Psoas muscle (tissue), 8 donors: ENCODE measurements around the gene HEG1. TPM values are rescaled to one million over a fixed set of nuclear protein-coding genes. Genes with fewer than 3 reads are reported as not detected.

Source experiments
- ATAC-seq, 4 donors: fragments of 200-7000 bp; cut with Tn5 transposase; one replicate each; pipeline ENCODE4 v1.9.1; 2020; ENCODE audit warnings: moderate library complexity in 3 of 4, mild to moderate bottlenecking in 2 of 4
- DNase-seq, 2 donors: peaks; one replicate each; pipeline ENCODE4 v3.0.0-alpha.2; 2020
- H3K27ac ChIP-seq: fragments of 200-600 bp; one replicate; pipeline ENCODE4 v1.8.0; 2022
- H3K27me3 ChIP-seq, 3 donors: fragments of 200-600 bp in 1 of 3; one replicate each; pipeline versions ENCODE4 v1.6.1 to v1.8.0; 2013 to 2022; ENCODE audit warnings: low read length in 2 of 3, mild to moderate bottlenecking in 2 of 3, moderate library complexity in 1 of 3; ENCODE audit not compliant: insufficient read depth in 3 of 3
- H3K36me3 ChIP-seq, 2 donors: fragments of 200-600 bp in 1 of 2; one replicate each; pipeline versions ENCODE4 v1.6.1 to v1.8.0; 2013 to 2022; ENCODE audit warnings: low read depth in 1 of 2, mild to moderate bottlenecking in 1 of 2, moderate library complexity in 1 of 2; ENCODE audit not compliant: insufficient read depth in 1 of 2
- H3K4me1 ChIP-seq: fragments of 200-600 bp; one replicate; pipeline ENCODE4 v1.8.0; 2022
- H3K4me3 ChIP-seq: fragments of 200-600 bp; one replicate; pipeline ENCODE4 v1.8.0; 2022; ENCODE audit warnings: mild to moderate bottlenecking
- H3K9me3 ChIP-seq: fragments of 200-600 bp; one replicate; pipeline ENCODE4 v1.8.0; 2022
- WGBS, 3 donors: extraction: QIAGEN DNeasy Blood & Tissue Kit; methylation state at CpG; one replicate each; pipeline versions ENCODE4 v1.1.6 to v1.1.7; 2013; 5-methylcytosine and 5-hydroxymethylcytosine counted together
- intact Hi-C, 2 donors: fragments of 100-400 bp; cut with DNase I; formaldehyde crosslinking; loops; one replicate each; pipeline versions ENCODE4 v1.11.0 to v1.14.2; 2022
- polyA plus RNA-seq, 3 donors: library from polyadenylated mRNA; stranded (reverse); fragments of 200-250 nt; gene quantifications; one replicate each; pipeline ENCODE4 v1.2.3, GENCODE V29; 2013
- total RNA-seq, 4 donors: library from RNA; stranded (reverse); fragmentation: NEBNext Ultra II Directional in 2 of 4; extraction: Animal tissue kit (Norgen Biotek cat#: 25700) in 2 of 4; gene quantifications; one replicate each; pipeline versions ENCODE4 v1.2.1 to v1.2.4, GENCODE V29; 2021 to 2023
- TF ChIP-seq, protein P1 (sequence below): fragments of 200-600 bp; IDR thresholded peaks from one replicate; pipeline ENCODE4 v1.8.0; 2022; ENCODE audit warnings: antibody characterized with exemption
- donor health status: healthy with polysubstance abuse.
- donor health status: DM: no; HTN: no; CAD: no; lungs with moderate emphysema.
- donor health status: Bipolar disorder and iron deficiency.
- donor health status: healthy.
- donor health status: DM: yes; HTN: yes; CAD: no.
- donor health status: DM: no; HTN: no; CAD: no.
- donor health status: DM: no; HTN: no; CAD: no.
- donor health status: DM: yes; HTN: yes; CAD: no.

Gene HEG1
- total and polyA plus RNA-seq, 7 donors: 3.2 to 38.7 (median 11.7) TPM

DNA sequence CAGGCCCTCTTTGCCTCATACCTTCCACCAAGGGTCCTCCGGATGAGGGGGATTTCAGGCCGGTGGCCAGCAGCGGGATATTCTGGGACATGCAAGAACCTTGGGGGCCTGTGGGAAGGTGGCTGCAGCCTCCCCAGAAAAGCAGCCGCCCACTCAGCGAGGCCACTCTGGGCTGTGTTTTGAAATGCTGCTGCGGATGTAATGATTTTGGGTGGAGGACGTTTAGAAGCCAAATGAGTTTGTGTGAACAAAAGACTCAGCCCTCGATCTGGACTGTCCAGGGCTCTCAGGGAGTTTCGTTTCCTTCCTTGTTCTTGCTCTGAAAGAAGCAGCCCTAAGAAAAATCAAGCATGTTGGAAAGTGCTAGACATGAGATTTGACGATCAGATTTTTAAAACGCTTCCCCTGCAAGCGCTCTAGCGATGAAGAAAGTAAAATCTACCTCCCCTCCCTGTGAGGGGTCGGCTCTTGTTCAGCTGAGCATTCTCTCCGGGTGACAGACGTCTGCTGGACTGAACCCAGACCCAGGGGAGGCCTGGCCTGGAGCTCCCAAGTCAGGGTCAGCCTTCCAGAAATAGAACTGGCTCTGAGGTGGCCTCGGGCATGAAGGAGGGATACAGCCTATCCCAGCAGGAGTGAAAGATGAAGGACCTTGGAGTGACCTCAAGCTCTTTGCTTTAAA lies 12.9 kb downstream of the HEG1 start:
- peaks cover 57% of the 10 kb centered on the region for H3K4me1 ChIP-seq
- TF ChIP-seq, protein P1, sequence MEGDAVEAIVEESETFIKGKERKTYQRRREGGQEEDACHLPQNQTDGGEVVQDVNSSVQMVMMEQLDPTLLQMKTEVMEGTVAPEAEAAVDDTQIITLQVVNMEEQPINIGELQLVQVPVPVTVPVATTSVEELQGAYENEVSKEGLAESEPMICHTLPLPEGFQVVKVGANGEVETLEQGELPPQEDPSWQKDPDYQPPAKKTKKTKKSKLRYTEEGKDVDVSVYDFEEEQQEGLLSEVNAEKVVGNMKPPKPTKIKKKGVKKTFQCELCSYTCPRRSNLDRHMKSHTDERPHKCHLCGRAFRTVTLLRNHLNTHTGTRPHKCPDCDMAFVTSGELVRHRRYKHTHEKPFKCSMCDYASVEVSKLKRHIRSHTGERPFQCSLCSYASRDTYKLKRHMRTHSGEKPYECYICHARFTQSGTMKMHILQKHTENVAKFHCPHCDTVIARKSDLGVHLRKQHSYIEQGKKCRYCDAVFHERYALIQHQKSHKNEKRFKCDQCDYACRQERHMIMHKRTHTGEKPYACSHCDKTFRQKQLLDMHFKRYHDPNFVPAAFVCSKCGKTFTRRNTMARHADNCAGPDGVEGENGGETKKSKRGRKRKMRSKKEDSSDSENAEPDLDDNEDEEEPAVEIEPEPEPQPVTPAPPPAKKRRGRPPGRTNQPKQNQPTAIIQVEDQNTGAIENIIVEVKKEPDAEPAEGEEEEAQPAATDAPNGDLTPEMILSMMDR: no peak
- WGBS, 3 donors: 15 to 19% (median 17%) methylated on average over 17 of the region's 17 CpGs
- intact Hi-C loops: loop anchor here in 1 of 2 donors (5.0 kb wide), 1 partner anchor 36 kb away; no protein-coding TSS in a partner anchor
- peak overlapping the region; percentile 49 for H3K4me3 ChIP-seq
- no peaks in the 10 kb centered on the region for H3K27me3 ChIP-seq
- H3K9me3 ChIP-seq: no peaks in the 10 kb centered on the region
- peak overlapping the region; percentile 78 for H3K27ac ChIP-seq
- DNase-seq (peak; percentile 53 to 79), ATAC-seq (peak; percentile 80 to 93 (median 90))
- H3K36me3 ChIP-seq: no peaks in the 10 kb centered on the region

DNA sequence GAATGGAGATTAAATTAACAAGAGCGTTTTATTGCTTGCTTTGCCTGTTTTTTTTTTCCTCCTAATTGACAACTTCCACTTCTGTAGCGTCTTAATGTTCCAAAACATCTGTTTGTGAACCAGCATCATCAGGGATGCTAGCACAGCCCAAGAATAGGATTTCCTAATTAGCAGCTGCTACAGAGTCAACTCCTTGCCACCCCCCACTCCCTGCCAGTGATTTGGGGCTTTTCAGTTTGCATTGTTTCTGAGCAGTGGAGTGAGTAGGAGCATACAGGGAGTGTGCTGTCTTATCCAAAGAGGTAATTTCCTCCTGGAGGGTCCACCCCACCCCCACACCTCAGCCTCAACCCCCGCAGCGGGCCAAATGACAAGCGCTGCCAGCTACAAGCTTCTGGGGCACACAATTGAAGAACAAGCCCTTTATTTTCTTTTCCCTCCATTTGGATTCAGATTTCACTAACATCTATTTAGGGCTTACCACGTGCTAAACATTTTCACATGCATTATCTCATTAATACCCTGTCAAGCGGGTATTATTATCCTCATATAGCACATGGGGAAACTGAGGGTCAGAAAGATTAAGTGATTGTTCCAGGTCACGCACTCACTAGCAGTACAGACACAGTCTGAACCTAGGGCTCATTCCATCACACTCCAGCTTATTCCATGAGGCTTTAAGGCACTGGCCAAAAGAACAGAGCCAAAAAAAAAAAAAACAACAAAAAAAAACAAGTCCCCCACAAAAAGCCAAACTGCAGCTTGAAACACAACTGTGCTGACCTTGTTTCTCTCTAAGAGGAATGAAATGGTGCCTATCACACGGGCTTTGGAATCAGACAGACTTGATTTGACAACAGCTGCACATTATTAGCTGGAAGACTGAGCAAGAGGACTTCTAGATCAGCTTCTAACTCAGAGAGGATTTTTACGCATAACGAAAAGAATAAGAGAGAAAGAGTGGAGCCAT lies 16.4 kb downstream of the HEG1 start:
- DNase-seq (no peak), ATAC-seq (peak in 1 of 4 donors; percentile 11)
- peak overlapping the region; percentile 37 for H3K27ac ChIP-seq
- intact Hi-C loops: loop anchor here in 1 of 2 donors (5.0 kb wide), 1 partner anchor 32 kb away; no protein-coding TSS in a partner anchor
- H3K27me3 ChIP-seq: no peaks in the 10 kb centered on the region
- H3K9me3 ChIP-seq: no peaks in the 10 kb centered on the region
- TF ChIP-seq, protein P1: no peak
- H3K4me1 ChIP-seq: peaks cover 39% of the 10 kb centered on the region
- WGBS, 3 donors: 30 to 33% (median 31%) methylated on average over 11 of the region's 11 CpGs
- H3K36me3 ChIP-seq: no peaks in the 10 kb centered on the region
- no peak overlapping the region for H3K4me3 ChIP-seq

DNA sequence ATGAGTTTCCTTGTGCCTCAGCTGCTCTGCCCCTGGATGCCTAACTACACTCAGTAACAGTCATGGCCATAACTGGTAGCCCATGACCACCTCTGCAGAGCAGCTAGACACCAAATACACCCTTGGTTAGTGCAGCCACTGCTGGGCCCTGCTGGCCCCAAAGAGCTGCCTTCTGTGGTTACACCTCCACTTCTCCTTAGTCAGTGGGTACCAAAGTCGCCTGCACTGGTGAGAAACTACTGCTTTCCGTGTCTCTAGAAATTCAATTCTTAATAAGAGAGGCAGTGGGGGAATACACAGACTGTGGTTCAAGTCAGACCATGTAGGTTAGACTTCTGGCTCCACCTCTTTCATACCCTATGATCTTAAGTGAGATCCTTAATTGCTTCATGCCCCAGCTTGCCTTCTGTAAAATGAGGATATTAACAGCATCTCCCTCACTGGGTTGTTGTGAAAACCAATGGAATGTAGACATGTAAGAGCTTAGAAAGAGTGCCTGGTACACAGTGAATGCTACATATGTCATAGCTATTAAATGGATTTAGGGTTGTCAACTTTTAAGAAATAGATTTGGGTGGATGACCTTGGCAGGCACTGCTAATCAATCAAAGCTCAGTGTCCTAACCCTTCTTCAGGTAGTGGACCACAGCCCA lies 18.2 kb downstream of the HEG1 start:
- no peaks in the 10 kb centered on the region for H3K36me3 ChIP-seq
- peaks cover 36% of the 10 kb centered on the region for H3K4me1 ChIP-seq
- intact Hi-C loops: no loop called here
- TF ChIP-seq, protein P1: no peak
- H3K27me3 ChIP-seq: no peaks in the 10 kb centered on the region
- no peak overlapping the region for H3K4me3 ChIP-seq
- ATAC-seq: no peak
- no peaks in the 10 kb centered on the region for H3K9me3 ChIP-seq
- no peak overlapping the region for H3K27ac ChIP-seq
- WGBS, 3 donors: 89 to 96% (median 93%) methylated on average over 2 of the region's 2 CpGs
- no peak for DNase-seq

DNA sequence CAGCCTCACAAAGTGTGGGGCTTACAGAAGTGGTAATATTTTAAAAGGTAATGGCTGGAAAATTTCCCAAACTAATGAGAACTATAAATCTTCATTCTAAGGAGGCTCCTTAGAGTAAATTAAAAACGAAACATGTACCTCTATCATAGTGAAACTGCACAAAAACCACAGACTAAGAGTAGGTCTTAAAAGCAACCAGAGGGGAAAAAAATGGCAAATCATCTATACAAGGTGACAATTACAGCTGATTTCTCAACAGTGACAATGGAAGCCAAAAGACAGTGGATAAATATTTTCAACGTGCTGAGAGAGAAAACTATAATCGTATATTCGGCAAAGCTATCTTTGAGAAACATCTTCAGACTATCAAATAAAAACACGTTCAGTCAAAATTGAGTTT lies 20.6 kb downstream of the HEG1 start:
- H3K27me3 ChIP-seq: no peaks in the 10 kb centered on the region
- 88 to 96% (median 92%) methylated on average over 5 of the region's 5 CpGs for WGBS, 3 donors
- peaks cover 29% of the 10 kb centered on the region for H3K4me1 ChIP-seq
- no peak overlapping the region for H3K27ac ChIP-seq
- no peaks in the 10 kb centered on the region for H3K9me3 ChIP-seq
- ATAC-seq: no peak
- no peak overlapping the region for H3K4me3 ChIP-seq
- DNase-seq: no peak
- H3K36me3 ChIP-seq: no peaks in the 10 kb centered on the region
- TF ChIP-seq, protein P1: no peak
- intact Hi-C loops: no loop called here
